Measurements from ENCODE around the gene RCAN3.

DNA sequence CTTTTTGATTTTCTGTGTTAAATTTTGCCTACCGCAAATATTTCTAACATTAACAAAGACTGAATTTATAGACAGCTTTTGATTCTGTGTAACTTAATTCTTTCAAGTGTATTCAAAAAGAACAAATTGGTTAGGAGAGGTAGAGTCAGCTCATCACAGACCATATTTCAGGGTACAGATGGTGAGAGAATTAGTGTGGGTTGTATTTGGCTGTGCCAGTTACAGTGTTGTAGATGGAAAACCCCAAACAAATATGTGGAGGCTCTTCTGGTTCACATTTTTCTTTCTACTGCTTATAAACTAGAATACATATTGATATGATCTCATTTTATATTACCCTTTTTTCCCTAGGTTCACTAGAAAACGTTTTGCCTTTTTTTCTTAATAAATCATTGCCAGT, 11.1 kb downstream of the RCAN3 start:
- TF ChIP-seq, protein P1, sequence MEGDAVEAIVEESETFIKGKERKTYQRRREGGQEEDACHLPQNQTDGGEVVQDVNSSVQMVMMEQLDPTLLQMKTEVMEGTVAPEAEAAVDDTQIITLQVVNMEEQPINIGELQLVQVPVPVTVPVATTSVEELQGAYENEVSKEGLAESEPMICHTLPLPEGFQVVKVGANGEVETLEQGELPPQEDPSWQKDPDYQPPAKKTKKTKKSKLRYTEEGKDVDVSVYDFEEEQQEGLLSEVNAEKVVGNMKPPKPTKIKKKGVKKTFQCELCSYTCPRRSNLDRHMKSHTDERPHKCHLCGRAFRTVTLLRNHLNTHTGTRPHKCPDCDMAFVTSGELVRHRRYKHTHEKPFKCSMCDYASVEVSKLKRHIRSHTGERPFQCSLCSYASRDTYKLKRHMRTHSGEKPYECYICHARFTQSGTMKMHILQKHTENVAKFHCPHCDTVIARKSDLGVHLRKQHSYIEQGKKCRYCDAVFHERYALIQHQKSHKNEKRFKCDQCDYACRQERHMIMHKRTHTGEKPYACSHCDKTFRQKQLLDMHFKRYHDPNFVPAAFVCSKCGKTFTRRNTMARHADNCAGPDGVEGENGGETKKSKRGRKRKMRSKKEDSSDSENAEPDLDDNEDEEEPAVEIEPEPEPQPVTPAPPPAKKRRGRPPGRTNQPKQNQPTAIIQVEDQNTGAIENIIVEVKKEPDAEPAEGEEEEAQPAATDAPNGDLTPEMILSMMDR (IDR thresholded peaks at IDR 0.05) = no peak
- TF ChIP-seq ZFX (IDR thresholded peaks at IDR 0.05; ENCODE audit: borderline replicate concordance) = no peak

Data from 22Rv1 (cell line).